Measurements from ENCODE around the gene FNBP1.

DNA sequence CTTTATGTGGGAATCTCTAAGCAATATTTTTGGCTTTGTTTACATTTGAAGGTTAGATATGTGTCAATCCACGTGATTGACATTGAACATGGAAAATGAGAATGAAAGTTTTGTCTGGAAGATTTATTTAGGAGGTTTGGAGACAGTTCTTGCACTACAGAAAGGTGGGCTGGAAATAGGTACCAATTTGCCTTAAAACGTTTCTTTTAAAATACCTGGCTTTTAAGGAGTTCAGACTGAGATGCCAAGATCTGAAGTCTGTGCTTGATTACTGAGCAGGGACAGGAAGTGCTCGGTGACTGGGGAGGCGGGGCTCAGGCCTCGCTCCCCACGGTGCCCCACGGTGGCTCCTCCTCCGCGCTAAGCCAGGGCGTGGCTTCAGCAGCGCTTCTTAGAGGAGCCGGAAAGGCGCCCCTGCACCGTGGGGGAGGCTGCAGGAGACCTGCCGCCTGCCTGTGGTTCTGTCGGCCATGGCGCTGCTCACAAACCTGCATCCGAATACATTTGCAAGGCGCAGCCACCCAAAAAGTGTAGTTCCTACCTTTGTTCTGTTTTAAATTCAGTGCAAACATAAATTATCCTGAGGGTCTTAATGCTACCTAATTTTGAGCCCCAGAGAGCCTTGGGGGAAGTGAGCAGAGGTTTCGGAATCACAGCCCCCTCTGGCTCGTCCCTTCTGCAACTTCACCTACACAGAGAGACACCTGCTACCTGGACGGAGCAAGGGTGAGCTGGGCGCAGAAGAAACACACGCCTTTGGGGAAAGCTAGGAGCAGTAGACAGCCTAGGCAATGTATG lies 158.6 kb downstream of the FNBP1 start:
- TF ChIP-seq, protein P1, sequence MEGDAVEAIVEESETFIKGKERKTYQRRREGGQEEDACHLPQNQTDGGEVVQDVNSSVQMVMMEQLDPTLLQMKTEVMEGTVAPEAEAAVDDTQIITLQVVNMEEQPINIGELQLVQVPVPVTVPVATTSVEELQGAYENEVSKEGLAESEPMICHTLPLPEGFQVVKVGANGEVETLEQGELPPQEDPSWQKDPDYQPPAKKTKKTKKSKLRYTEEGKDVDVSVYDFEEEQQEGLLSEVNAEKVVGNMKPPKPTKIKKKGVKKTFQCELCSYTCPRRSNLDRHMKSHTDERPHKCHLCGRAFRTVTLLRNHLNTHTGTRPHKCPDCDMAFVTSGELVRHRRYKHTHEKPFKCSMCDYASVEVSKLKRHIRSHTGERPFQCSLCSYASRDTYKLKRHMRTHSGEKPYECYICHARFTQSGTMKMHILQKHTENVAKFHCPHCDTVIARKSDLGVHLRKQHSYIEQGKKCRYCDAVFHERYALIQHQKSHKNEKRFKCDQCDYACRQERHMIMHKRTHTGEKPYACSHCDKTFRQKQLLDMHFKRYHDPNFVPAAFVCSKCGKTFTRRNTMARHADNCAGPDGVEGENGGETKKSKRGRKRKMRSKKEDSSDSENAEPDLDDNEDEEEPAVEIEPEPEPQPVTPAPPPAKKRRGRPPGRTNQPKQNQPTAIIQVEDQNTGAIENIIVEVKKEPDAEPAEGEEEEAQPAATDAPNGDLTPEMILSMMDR (IDR thresholded peaks at IDR 0.05; ENCODE audit: poor library complexity) = no peak
- no peak for TF ChIP-seq EZH2 (IDR thresholded peaks at IDR 0.05; ENCODE audit: borderline replicate concordance)
- TF ChIP-seq EZH2phosphoT487 (IDR thresholded peaks at IDR 0.05; ENCODE audit: low read depth, severe bottlenecking, unreplicated experiment) = no peak

All from hepatocyte (in vitro differentiated cells).